ENCODE measurements around the gene CHKA. TPM values are rescaled to one million over a fixed set of nuclear protein-coding genes. Genes with fewer than 3 reads are reported as not detected.
A peak's percentile ranks its signal among the peaks of the same experiment; 100 is the strongest.

CHKA gene
- polyA plus RNA-seq, 1 of the 3 experiments (the other 2 are of a cell fraction) = 12.3 TPM

GRCh38 chr11:68039526-68040086 is 81.6 kb downstream of the CHKA start (continued):
- no peak for TF ChIP-seq NFIC (IDR thresholded peaks at IDR 0.05; ENCODE audit: borderline replicate concordance)

GRCh38 chr11:68038718-68039525 is 82.3 kb downstream of the CHKA start, which contains the start of gene TCIRG1:
Gene TCIRG1, plus strand, starts transcription at chr11:68039025. Its CDS starts 2,247 bp downstream, at chr11:68041272.
- Histone ChIP-seq H3K4me3 (ENCODE audit: low read depth in 2 of 2, low read length in 1 of 2) (no peak within 1 kb of the TSS), H3K79me2 (ENCODE audit: insufficient read depth) (no peaks in the 10 kb centered on the region), H3K4me2 (no peak within 1 kb of the TSS), H3K4me1 (ENCODE audit: control insufficient read depth in 1 of 2, insufficient read depth in 2 of 2, low read depth in 1 of 2, low read length in 1 of 2) (peaks cover 12 to 20% of the 10 kb centered on the region in 2 experiments; a peak in 2 of 4 replicates), H3K27ac (ENCODE audit: low read depth in 2 of 2, low read length in 1 of 2) (peak within 1 kb of the TSS; percentile 44 to 53; a peak in 1 of 4 replicates), H4K20me1 (ENCODE audit: insufficient read depth) (no peaks in the 10 kb centered on the region), H3K36me3 (replicated peaks in 1 of 2; ENCODE audit: control insufficient read depth in 1 of 2, insufficient read depth in 2 of 2, low read length in 1 of 2) (peaks cover 9 to 10% of the 10 kb centered on the region in 2 experiments), H2AFZ (ENCODE audit: low read depth) (0 out of 2 replicates have a peak within 1 kb of the TSS, but pooled peaks have one; percentile 86), H3K9ac (no peak within 1 kb of the TSS; the same call in 1 of the 2 replicates), H3F3A (replicated peaks; ENCODE audit: insufficient read depth) (peaks cover 12% of the 10 kb centered on the region), H3K9me2 (no peaks in the 10 kb centered on the region), H3K9me3 (no peaks in the 10 kb centered on the region), H3K27me3 (ENCODE audit: insufficient read depth) (no peaks in the 10 kb centered on the region)
- DNase-seq = peak; percentile 67
- WGBS (ENCODE audit: low lambda C conversion rate) = 72% methylated on average over 24 of the region's 51 CpGs
- no peak for TF ChIP-seq USF1 (IDR thresholded peaks at IDR 0.05; ENCODE audit: borderline replicate concordance, low read depth)
- no peak for TF ChIP-seq EP300 (IDR thresholded peaks at IDR 0.05; ENCODE audit: borderline replicate concordance in 1 of 2, low read depth in 1 of 2, low read length in 1 of 2)
- no peak for TF ChIP-seq RCOR1 (IDR thresholded peaks at IDR 0.05; ENCODE audit: low read length)
- TF ChIP-seq FOXJ3 (CRISPR knock-in tag; IDR thresholded peaks at IDR 0.05) = no peak
- TF ChIP-seq TAF1 (IDR thresholded peaks at IDR 0.05; ENCODE audit: borderline replicate concordance, low read depth, low read length) = no peak
- TF ChIP-seq REST (IDR thresholded peaks at IDR 0.05; ENCODE audit: low read depth, low read length) = no peak
- no peak for TF ChIP-seq SIN3A (IDR thresholded peaks at IDR 0.05; ENCODE audit: borderline replicate concordance, low read depth, low read length)
- TF ChIP-seq EZH2phosphoT487 (IDR thresholded peaks at IDR 0.05; ENCODE audit: borderline replicate concordance, low read depth) = no peak
- TF ChIP-seq JUND (IDR thresholded peaks at IDR 0.05) = no peak
- no peak for TF ChIP-seq PBX3 (IDR thresholded peaks at IDR 0.05)
- TF ChIP-seq GATA2 (CRISPR knock-in tag; IDR thresholded peaks at IDR 0.05) = no peak
- no peak for TF ChIP-seq TCF12 (IDR thresholded peaks at IDR 0.05)
- no peak for TF ChIP-seq USF2 (IDR thresholded peaks at IDR 0.05; ENCODE audit: borderline replicate concordance, low read depth, low read length)
- POLR2A ChIA-PET = interaction anchor here (1.0 kb wide), 1 partner anchor 8 kb away, joined by 3 read pairs; no protein-coding TSS in a partner anchor
- CTCF ChIA-PET = no interaction called here

Measured in SK-N-SH (cell line).